Gastrocnemius medialis (tissue), 4 donors: Measurements from ENCODE around the gene PSD4.

ENCODE experiments used
- CTCF ChIP-seq, 5 experiments: fragments of 450-650 bp in 3 of 5; fragments of 200-600 bp in 2 of 5; sonication (generic) in 2 of 5; IDR thresholded peaks in 4 of 5; conservative IDR thresholded peaks in 1 of 5; 1 replicate in 4 of 5; 2 replicates in 1 of 5; pipeline ENCODE4 v1.5.1; 2016 to 2019; ENCODE audit warnings: antibody characterized with exemption in 5 of 5, mild to moderate bottlenecking in 3 of 5, moderate library complexity in 3 of 5
- POLR2A ChIP-seq, 2 donors: fragments of 450-650 bp; IDR thresholded peaks; one replicate each; pipeline ENCODE4 v1.6.1; 2017; ENCODE audit warnings: antibody characterized with exemption in 2 of 2, mild to moderate bottlenecking in 2 of 2, moderate library complexity in 2 of 2

GRCh38 chr2:113141451-113141850 is 32.3 kb upstream of the PSD4 start:
- no peak for TF ChIP-seq POLR2A (IDR thresholded peaks at IDR 0.05)
- TF ChIP-seq CTCF (IDR thresholded peaks at IDR 0.05 in 4 of 5, conservative IDR thresholded peaks at IDR 0.05 in 1 of 5), result no peak
